Caco-2 (cell line): ENCODE results near the gene GRIN1. TPM values are rescaled to one million over a fixed set of nuclear protein-coding genes. Genes with fewer than 3 reads are reported as not detected.

ENCODE experiments used
- BruUV-seq: library from RNA; stranded (reverse); fragments of 400-500 nt; replicated peaks from 2 replicates; lab custom pipeline; 2021; lab: Mats Ljungman, UMichigan
- CTCF ChIA-PET: fragments of 300-600 bp; sonication (Branson Sonifier 250); formaldehyde crosslinking; loops from one replicate; lab custom pipeline; 2022; ENCODE audit warnings: antibody characterized with exemption; lab: Charles Lee
- POLR2A ChIA-PET: fragments of 300-600 bp; sonication (Branson Sonifier 250); formaldehyde crosslinking; loops from one replicate; lab custom pipeline; 2022; ENCODE audit warnings: antibody characterized with exemption; lab: Charles Lee
- DNase-seq, 2 experiments: peaks; one replicate each; pipeline versions ENCODE4 v3.0.0 to v3.0.0-alpha.2; 2020 to 2022
- H3K27me3 ChIP-seq: replicated peaks from 2 replicates; pipeline ENCODE4 v1.6.0; 2011; ENCODE audit warnings: low read length; ENCODE audit not compliant: control insufficient read depth, insufficient read depth
- H3K36me3 ChIP-seq: 2 replicates; pipeline ENCODE4 v1.5.1; 2011; ENCODE audit warnings: low read length; ENCODE audit not compliant: control insufficient read depth, insufficient read depth
- H3K4me1 ChIP-seq: fragments of 250-450 bp; sonication (Bioruptor Pico); 2 replicates; pipeline ENCODE4 v1.5.1; 2020; ENCODE audit warnings: mild to moderate bottlenecking
- H3K4me3 ChIP-seq: 2 replicates; pipeline ENCODE4 v1.5.1; 2011; ENCODE audit warnings: low read depth, mild to moderate bottlenecking, control low read depth, low read length
- H3K9me3 ChIP-seq: fragments of 250-450 bp; sonication (Bioruptor Pico); 2 replicates; pipeline ENCODE4 v1.5.1; 2020; ENCODE audit warnings: mild to moderate bottlenecking, moderate library complexity
- H3K27ac Mint-ChIP-seq: one replicate; pipeline ENCODE4 v1.8.0; 2022; ENCODE audit warnings: mixed read lengths; ENCODE audit not compliant: unreplicated experiment
- H3K27me3 Mint-ChIP-seq: one replicate; pipeline ENCODE4 v1.8.0; 2022; ENCODE audit warnings: mixed read lengths; ENCODE audit not compliant: insufficient read depth, unreplicated experiment
- H3K36me3 Mint-ChIP-seq: one replicate; pipeline ENCODE4 v1.8.0; 2022; ENCODE audit warnings: mild to moderate bottlenecking, mixed read lengths; ENCODE audit not compliant: insufficient read depth, unreplicated experiment
- H3K4me1 Mint-ChIP-seq: one replicate; pipeline ENCODE4 v1.8.0; 2022; ENCODE audit warnings: low read depth, mixed read lengths; ENCODE audit not compliant: unreplicated experiment
- H3K4me3 Mint-ChIP-seq: one replicate; pipeline ENCODE4 v1.8.0; 2022; ENCODE audit warnings: mild to moderate bottlenecking, moderate library complexity, mixed read lengths; ENCODE audit not compliant: unreplicated experiment
- H3K9me3 Mint-ChIP-seq: one replicate; pipeline ENCODE4 v1.8.0; 2022; ENCODE audit warnings: mixed read lengths; ENCODE audit not compliant: unreplicated experiment
- intact Hi-C: fragments of 100-400 bp; cut with micrococcal nuclease; formaldehyde crosslinking; loops from one replicate; pipeline ENCODE4 v1.10.0; 2022; ENCODE audit not compliant: unreplicated experiment
- total RNA-seq: library from RNA; stranded (reverse); gene quantifications from 2 replicates; pipeline ENCODE4 v1.2.3, GENCODE V29; 2022
- TF ChIP-seq, protein P1 (sequence below), 2 experiments: fragments of 200-600 bp in 1 of 2; IDR thresholded peaks; 1 replicate in 1 of 2; 2 replicates in 1 of 2; pipeline versions ENCODE4 v1.5.1 to v1.8.0; 2011 to 2022; ENCODE audit warnings: antibody characterized with exemption in 1 of 2, control low read depth in 1 of 2, inconsistent platforms in 1 of 2, low read depth in 1 of 2, low read length in 1 of 2, mild to moderate bottlenecking in 1 of 2, moderate library complexity in 1 of 2; ENCODE audit not compliant: insufficient read depth in 1 of 2, severe bottlenecking in 1 of 2, unreplicated experiment in 1 of 2

GRIN1 gene
- total RNA-seq, 1 experiment from 2014 or later = 3.7 TPM

DNA sequence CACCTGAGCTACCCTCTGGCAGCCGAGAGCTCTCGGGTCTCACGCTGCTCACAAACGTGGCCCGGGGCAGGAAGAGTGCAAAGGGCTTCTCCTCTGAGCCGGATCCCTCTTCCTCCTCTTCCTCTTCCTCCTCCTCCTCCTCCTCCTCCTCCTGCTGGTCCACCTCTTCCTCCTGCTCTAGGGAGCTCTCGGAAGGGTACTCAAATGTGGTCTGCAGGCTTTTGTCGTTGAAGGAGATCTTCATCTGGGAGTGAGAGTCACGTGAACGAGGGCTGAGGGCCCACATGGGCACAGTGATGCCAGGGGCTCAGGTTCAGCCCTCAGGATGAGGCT is 53.5 kb downstream of the GRIN1 start:
- Histone ChIP-seq H3K36me3 (peaks cover 2% of the 10 kb centered on the region), H3K4me3 (no peak overlapping the region), H3K27me3 (no peaks in the 10 kb centered on the region), H3K9me3 (no peaks in the 10 kb centered on the region), H3K4me1 (peaks cover 18% of the 10 kb centered on the region)
- H3K9me3 Mint-ChIP-seq = no peaks in the 10 kb centered on the region
- no peaks in the 10 kb centered on the region for H3K27me3 Mint-ChIP-seq
- ChIA-PET CTCF (interaction anchor here (0.8 kb wide), 1 partner anchor 44 kb away, joined by 3 read pairs; no protein-coding TSS in a partner anchor), POLR2A (interaction anchor here (0.6 kb wide), 1 partner anchor 8 kb away, joined by 3 read pairs; the partner anchor contains the start of gene TPRN)
- no peak overlapping the region for H3K4me3 Mint-ChIP-seq
- peaks cover 19% of the 10 kb centered on the region for H3K4me1 Mint-ChIP-seq
- intact Hi-C loops = no loop called here
- DNase-seq = no peak
- H3K27ac Mint-ChIP-seq = no peak overlapping the region
- peaks cover 46% of the 10 kb centered on the region for H3K36me3 Mint-ChIP-seq
- TF ChIP-seq, protein P1, sequence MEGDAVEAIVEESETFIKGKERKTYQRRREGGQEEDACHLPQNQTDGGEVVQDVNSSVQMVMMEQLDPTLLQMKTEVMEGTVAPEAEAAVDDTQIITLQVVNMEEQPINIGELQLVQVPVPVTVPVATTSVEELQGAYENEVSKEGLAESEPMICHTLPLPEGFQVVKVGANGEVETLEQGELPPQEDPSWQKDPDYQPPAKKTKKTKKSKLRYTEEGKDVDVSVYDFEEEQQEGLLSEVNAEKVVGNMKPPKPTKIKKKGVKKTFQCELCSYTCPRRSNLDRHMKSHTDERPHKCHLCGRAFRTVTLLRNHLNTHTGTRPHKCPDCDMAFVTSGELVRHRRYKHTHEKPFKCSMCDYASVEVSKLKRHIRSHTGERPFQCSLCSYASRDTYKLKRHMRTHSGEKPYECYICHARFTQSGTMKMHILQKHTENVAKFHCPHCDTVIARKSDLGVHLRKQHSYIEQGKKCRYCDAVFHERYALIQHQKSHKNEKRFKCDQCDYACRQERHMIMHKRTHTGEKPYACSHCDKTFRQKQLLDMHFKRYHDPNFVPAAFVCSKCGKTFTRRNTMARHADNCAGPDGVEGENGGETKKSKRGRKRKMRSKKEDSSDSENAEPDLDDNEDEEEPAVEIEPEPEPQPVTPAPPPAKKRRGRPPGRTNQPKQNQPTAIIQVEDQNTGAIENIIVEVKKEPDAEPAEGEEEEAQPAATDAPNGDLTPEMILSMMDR (IDR thresholded peaks at IDR 0.05; ENCODE audit: insufficient read depth in 1 of 2, low read depth in 1 of 2, low read length in 1 of 2, severe bottlenecking in 1 of 2, unreplicated experiment in 1 of 2) = no peak
- no TSS peak for BruUV-seq

DNA sequence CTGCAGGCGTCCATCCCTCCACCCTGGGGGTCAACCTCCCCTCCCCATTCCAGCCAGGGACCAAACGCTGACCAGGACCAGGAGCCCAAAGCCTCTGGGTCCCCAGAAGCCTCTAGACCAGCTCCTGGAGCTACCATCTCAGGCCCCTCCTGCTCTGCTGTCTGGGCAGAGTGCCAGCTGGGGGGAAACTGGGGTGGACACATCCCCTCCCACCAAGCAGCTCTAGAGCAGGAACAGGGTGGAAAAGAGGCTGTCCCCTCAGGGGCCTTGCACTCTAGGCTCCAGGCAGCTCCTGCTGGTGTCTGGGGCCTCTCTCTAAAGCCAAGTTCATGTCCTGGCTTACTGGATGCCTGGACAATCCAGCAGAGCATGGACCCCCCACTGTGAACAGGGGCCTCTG is 53.9 kb downstream of the GRIN1 start:
- no peak overlapping the region for H3K27ac Mint-ChIP-seq
- H3K36me3 Mint-ChIP-seq = peaks cover 42% of the 10 kb centered on the region
- BruUV-seq = no TSS peak
- peaks cover 20% of the 10 kb centered on the region for H3K4me1 ChIP-seq
- H3K9me3 ChIP-seq = no peaks in the 10 kb centered on the region
- H3K9me3 Mint-ChIP-seq = no peaks in the 10 kb centered on the region
- no peaks in the 10 kb centered on the region for H3K27me3 Mint-ChIP-seq
- H3K4me1 Mint-ChIP-seq = peaks cover 15% of the 10 kb centered on the region
- ChIA-PET CTCF (no interaction called here), POLR2A (no interaction called here)
- no peak for DNase-seq
- TF ChIP-seq, protein P1 (IDR thresholded peaks at IDR 0.05; ENCODE audit: insufficient read depth in 1 of 2, low read depth in 1 of 2, low read length in 1 of 2, severe bottlenecking in 1 of 2, unreplicated experiment in 1 of 2) = no peak
- peaks cover 2% of the 10 kb centered on the region for H3K36me3 ChIP-seq
- no peak overlapping the region for H3K4me3 ChIP-seq
- intact Hi-C loops = no loop called here
- no peaks in the 10 kb centered on the region for H3K27me3 ChIP-seq
- H3K4me3 Mint-ChIP-seq = no peak overlapping the region

DNA sequence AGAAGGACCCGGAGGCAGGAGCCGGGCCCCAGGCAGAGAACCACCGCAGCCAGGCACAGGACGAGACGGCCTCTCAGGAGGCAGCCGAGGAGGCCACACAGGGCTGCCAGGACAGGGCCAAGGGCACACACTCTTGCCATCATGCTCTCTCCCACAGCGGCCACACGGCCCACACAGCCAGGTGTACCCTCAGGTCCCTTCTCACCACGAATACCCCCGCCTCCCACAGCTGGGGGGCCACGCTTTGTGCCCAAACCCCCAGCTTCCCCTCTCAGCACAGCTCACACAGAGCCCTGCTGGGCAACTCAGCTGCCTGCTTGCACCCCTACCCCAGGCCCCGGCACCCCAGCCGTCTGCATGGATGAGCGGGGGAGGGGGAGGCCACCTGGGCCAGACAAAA is 54.8 kb downstream of the GRIN1 start:
- BruUV-seq = no TSS peak
- CTCF ChIA-PET = no interaction called here
- H3K4me3 Mint-ChIP-seq = no peak overlapping the region

More for the DNA sequence above, 54.8 kb downstream of the GRIN1 start:
- H3K27me3 Mint-ChIP-seq = no peaks in the 10 kb centered on the region
- Histone ChIP-seq H3K4me1 (peaks cover 29% of the 10 kb centered on the region), H3K4me3 (no peak overlapping the region), H3K36me3 (peaks cover 2% of the 10 kb centered on the region), H3K27me3 (no peaks in the 10 kb centered on the region), H3K9me3 (no peaks in the 10 kb centered on the region)
- peaks cover 15% of the 10 kb centered on the region for H3K4me1 Mint-ChIP-seq
- intact Hi-C loops = no loop called here
- H3K27ac Mint-ChIP-seq = no peak overlapping the region
- H3K9me3 Mint-ChIP-seq = no peaks in the 10 kb centered on the region
- peaks cover 33% of the 10 kb centered on the region for H3K36me3 Mint-ChIP-seq
- POLR2A ChIA-PET = no interaction called here
- TF ChIP-seq, protein P1 (IDR thresholded peaks at IDR 0.05; ENCODE audit: insufficient read depth in 1 of 2, low read depth in 1 of 2, low read length in 1 of 2, severe bottlenecking in 1 of 2, unreplicated experiment in 1 of 2) = no peak
- DNase-seq = no peak
